CD4-positive, alpha-beta memory T cell (primary cell): ENCODE results near the gene INPP4B. TPM values are rescaled to one million over a fixed set of nuclear protein-coding genes. Genes with fewer than 3 reads are reported as not detected.

Experiments
- CTCF ChIA-PET: fragments of 350-600 bp; sonication (Branson Sonifier 250); formaldehyde crosslinking; loops from one replicate; lab custom pipeline; 2021; ENCODE audit warnings: inconsistent platforms; ENCODE audit not compliant: partially characterized antibody; lab: Charles Lee
- POLR2A ChIA-PET: fragments of 350-600 bp; sonication (Branson Sonifier 250); formaldehyde crosslinking; loops from one replicate; lab custom pipeline; 2021; ENCODE audit not compliant: partially characterized antibody; lab: Charles Lee
- DNase-seq, 5 donors: peaks; one replicate each; pipeline versions ENCODE4 v3.0.0 to v3.0.0-alpha.2; 2020 to 2022; ENCODE audit warnings: mixed read lengths in 1 of 5
- H3K27ac ChIP-seq: one replicate; pipeline ENCODE4 v1.7.0; 2013; ENCODE audit warnings: low read depth, low read length
- H3K27me3 ChIP-seq: 2 replicates; pipeline ENCODE4 v1.7.0; 2013; ENCODE audit warnings: mild to moderate bottlenecking, low read length, moderate library complexity; ENCODE audit not compliant: insufficient read depth
- H3K36me3 ChIP-seq: 2 replicates; pipeline ENCODE4 v1.7.0; 2013; ENCODE audit warnings: mild to moderate bottlenecking, low read length, moderate library complexity; ENCODE audit not compliant: insufficient read depth
- H3K4me1 ChIP-seq: 2 replicates; pipeline ENCODE4 v1.7.0; 2013; ENCODE audit warnings: mild to moderate bottlenecking, low read length, moderate library complexity; ENCODE audit not compliant: insufficient read depth
- H3K4me3 ChIP-seq, 2 donors: one replicate each; pipeline ENCODE4 v1.7.0; 2013; ENCODE audit warnings: low read length in 2 of 2, mild to moderate bottlenecking in 1 of 2
- H3K9me3 ChIP-seq, 2 donors: one replicate each; pipeline ENCODE4 v1.7.0; 2013; ENCODE audit warnings: low read length in 2 of 2, control low read depth in 1 of 2; ENCODE audit not compliant: control insufficient read depth in 1 of 2
- H3K27ac Mint-ChIP-seq, 7 donors: one replicate each; pipeline ENCODE4 v1.8.0; 2020 to 2021; ENCODE audit warnings: mixed read lengths in 7 of 7, mild to moderate bottlenecking in 6 of 7, inconsistent platforms in 3 of 7, moderate library complexity in 3 of 7
- H3K27me3 Mint-ChIP-seq, 2 donors: one replicate each; pipeline ENCODE4 v1.8.0; 2020 to 2021; ENCODE audit warnings: mixed read lengths in 2 of 2
- H3K36me3 Mint-ChIP-seq, 2 donors: one replicate each; pipeline ENCODE4 v1.8.0; 2020 to 2021; ENCODE audit warnings: mixed read lengths in 2 of 2, inconsistent platforms in 1 of 2, mild to moderate bottlenecking in 1 of 2
- H3K4me1 Mint-ChIP-seq, 4 donors: one replicate each; pipeline ENCODE4 v1.8.0; 2020 to 2021; ENCODE audit warnings: mixed read lengths in 4 of 4, mild to moderate bottlenecking in 1 of 4
- H3K4me3 Mint-ChIP-seq, 8 donors: one replicate each; pipeline ENCODE4 v1.8.0; 2020 to 2021; ENCODE audit warnings: mixed read lengths in 8 of 8, mild to moderate bottlenecking in 7 of 8, moderate library complexity in 6 of 8, inconsistent platforms in 3 of 8
- H3K9me3 Mint-ChIP-seq, 8 donors: one replicate each; pipeline ENCODE4 v1.8.0; 2020 to 2021; ENCODE audit warnings: mixed read lengths in 8 of 8, mild to moderate bottlenecking in 5 of 8, inconsistent platforms in 3 of 8, moderate library complexity in 1 of 8
- intact Hi-C: fragments of 100-400 bp; cut with micrococcal nuclease; formaldehyde crosslinking; loops from one replicate; pipeline ENCODE4 v1.15.1; 2023
- polyA plus RNA-seq, 2 donors: library from polyadenylated mRNA; unstranded; fragments of 300-500 nt; fragmentation: Illumina TruSeq; gene quantifications; one replicate each; pipeline ENCODE4 v1.2.3, GENCODE V29; 2021
- total RNA-seq, 2 experiments: library from RNA; stranded (reverse); gene quantifications; one replicate each; pipeline ENCODE4 v1.2.3, GENCODE V29; 2021

INPP4B gene
- total and polyA plus RNA-seq, 4 experiments from 2014 or later = 76.7 to 112 (median 80.8) TPM

- Mint-ChIP-seq H3K9me3 (no peaks in the 10 kb centered on the region), H3K4me1 (peaks cover 31 to 47% (median 37%) of the 10 kb centered on the region in 4 donors), H3K27ac (peak overlapping the region in 2 of 7 donors; percentile 58 to 71), H3K27me3 (no peaks in the 10 kb centered on the region), H3K36me3 (peaks cover 74 to 77% of the 10 kb centered on the region in 2 donors), H3K4me3 (no peak overlapping the region)
- Histone ChIP-seq H3K36me3 (peaks cover 22% of the 10 kb centered on the region), H3K4me3 (no peak overlapping the region), H3K27me3 (no peaks in the 10 kb centered on the region), H3K9me3 (no peaks in the 10 kb centered on the region), H3K4me1 (peaks cover 4% of the 10 kb centered on the region), H3K27ac (no peak overlapping the region)
- ChIA-PET CTCF (interaction anchor here (1.2 to 1.6 kb wide), 2 partner anchors 8 to 9 kb away, joined by 3 read pairs; no protein-coding TSS in a partner anchor), POLR2A (no interaction called here)
- intact Hi-C loops = loop anchor here (2.0 kb wide), 1 partner anchor 14 kb away; no protein-coding TSS in a partner anchor
- DNase-seq = no peak
Observed at GRCh38 chr4:142164767-142165500, 681.2 kb downstream of the INPP4B start.

DNA sequence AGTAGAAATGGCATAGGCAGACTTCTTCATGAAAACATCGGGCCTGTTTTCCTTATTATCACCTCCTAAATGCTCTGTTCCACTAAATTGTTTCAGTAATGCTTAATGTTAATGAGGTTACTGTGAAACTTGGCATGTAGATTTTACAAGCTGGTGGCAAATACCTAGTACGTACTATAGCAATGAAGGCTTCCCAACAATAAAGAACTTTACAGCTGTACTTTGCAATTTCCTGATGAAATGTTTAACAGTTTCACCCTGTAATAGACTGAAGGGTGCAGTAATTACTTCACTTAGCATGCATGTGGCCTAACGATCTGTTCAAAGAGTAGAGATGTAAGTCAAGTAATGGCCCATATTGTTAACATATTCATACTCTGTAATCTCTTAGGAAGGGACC, 685.0 kb downstream of the INPP4B start:
- H3K27ac Mint-ChIP-seq = peak overlapping the region in 2 of 7 donors; percentile 14 to 54
- intact Hi-C loops = no loop called here

GRCh38 chr4:142160509-142160908, 685.6 kb downstream of the INPP4B start:
- peaks cover 0 to 4% (median 0%) of the 10 kb centered on the region in 8 donors for H3K9me3 Mint-ChIP-seq
- peaks cover 1% of the 10 kb centered on the region for H3K4me1 ChIP-seq
- no peak overlapping the region for H3K4me3 ChIP-seq
- ChIA-PET POLR2A (no interaction called here), CTCF (no interaction called here)
- H3K36me3 Mint-ChIP-seq = peaks cover 66 to 81% of the 10 kb centered on the region in 2 donors
- H3K27ac Mint-ChIP-seq = peak overlapping the region in 3 of 7 donors; percentile 15 to 54 (median 46)
- intact Hi-C loops = no loop called here
- peaks cover 29 to 42% (median 37%) of the 10 kb centered on the region in 4 donors for H3K4me1 Mint-ChIP-seq
- H3K4me3 Mint-ChIP-seq = no peak overlapping the region
- no peaks in the 10 kb centered on the region for H3K27me3 ChIP-seq
- no peaks in the 10 kb centered on the region for H3K27me3 Mint-ChIP-seq
- no peaks in the 10 kb centered on the region for H3K9me3 ChIP-seq
- peaks cover 37% of the 10 kb centered on the region for H3K36me3 ChIP-seq
- no peak overlapping the region for H3K27ac ChIP-seq
- DNase-seq = no peak

More for the DNA sequence above, 685.0 kb downstream of the INPP4B start:
- Histone ChIP-seq H3K36me3 (peaks cover 31% of the 10 kb centered on the region), H3K4me1 (no peaks in the 10 kb centered on the region), H3K27me3 (no peaks in the 10 kb centered on the region), H3K4me3 (no peak overlapping the region), H3K27ac (no peak overlapping the region), H3K9me3 (no peaks in the 10 kb centered on the region)
- ChIA-PET CTCF (no interaction called here), POLR2A (no interaction called here)
- Mint-ChIP-seq H3K4me1 (peaks cover 30 to 44% (median 39%) of the 10 kb centered on the region in 4 donors), H3K27me3 (no peaks in the 10 kb centered on the region), H3K9me3 (peaks cover 0 to 4% (median 0%) of the 10 kb centered on the region in 8 donors), H3K4me3 (no peak overlapping the region), H3K36me3 (peaks cover 69 to 81% of the 10 kb centered on the region in 2 donors)
- DNase-seq = no peak

DNA sequence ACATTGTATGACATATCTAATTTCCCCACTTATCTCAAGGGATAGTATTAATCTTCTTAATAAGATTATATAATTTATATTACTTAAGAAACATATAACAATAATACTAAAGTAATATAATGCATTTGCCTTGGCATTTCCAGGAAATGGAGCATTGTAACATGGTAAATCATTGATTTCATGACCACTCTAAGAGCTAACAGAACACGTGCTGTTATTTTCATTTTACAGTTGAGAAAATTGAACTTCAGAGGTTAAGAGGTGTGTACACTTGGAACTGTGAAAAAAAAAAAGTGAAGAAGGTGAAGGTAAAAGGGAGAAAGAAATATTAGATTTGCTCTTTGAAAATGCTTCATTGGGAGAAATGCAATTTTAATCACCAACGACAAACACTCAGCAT, 687.1 kb downstream of the INPP4B start:
- ChIA-PET POLR2A (no interaction called here), CTCF (no interaction called here)
- H3K4me3 Mint-ChIP-seq = no peak overlapping the region
- H3K36me3 Mint-ChIP-seq = peaks cover 66 to 80% of the 10 kb centered on the region in 2 donors
- Histone ChIP-seq H3K9me3 (no peaks in the 10 kb centered on the region), H3K36me3 (peaks cover 39% of the 10 kb centered on the region), H3K4me1 (peaks cover 4% of the 10 kb centered on the region), H3K4me3 (no peak overlapping the region), H3K27ac (no peak overlapping the region), H3K27me3 (no peaks in the 10 kb centered on the region)
- peaks cover 0 to 4% (median 0%) of the 10 kb centered on the region in 8 donors for H3K9me3 Mint-ChIP-seq
- intact Hi-C loops = no loop called here
- peaks cover 26 to 42% (median 35%) of the 10 kb centered on the region in 4 donors for H3K4me1 Mint-ChIP-seq
- no peak overlapping the region for H3K27ac Mint-ChIP-seq
- DNase-seq = no peak
- no peaks in the 10 kb centered on the region for H3K27me3 Mint-ChIP-seq

- peak overlapping the region in 1 of 7 donors; percentile 68 for H3K27ac Mint-ChIP-seq
- CTCF ChIA-PET = interaction anchor here (1.2 kb wide), 1 partner anchor 9 kb away, joined by 3 read pairs; no protein-coding TSS in a partner anchor
Observed at GRCh38 chr4:142156256-142156655, 689.8 kb downstream of the INPP4B start.

GRCh38 chr4:142155347-142155746, 690.8 kb downstream of the INPP4B start:
- peaks cover 26% of the 10 kb centered on the region for H3K36me3 ChIP-seq
- no peak for DNase-seq
- no peak overlapping the region for H3K4me3 Mint-ChIP-seq
- H3K4me3 ChIP-seq = no peak overlapping the region
- intact Hi-C loops = no loop called here
- H3K36me3 Mint-ChIP-seq = peaks cover 51 to 75% of the 10 kb centered on the region in 2 donors
- no peak overlapping the region for H3K27ac Mint-ChIP-seq
- no peak overlapping the region for H3K27ac ChIP-seq
- H3K9me3 Mint-ChIP-seq = peaks cover 0 to 4% (median 0%) of the 10 kb centered on the region in 8 donors
- H3K27me3 Mint-ChIP-seq = no peaks in the 10 kb centered on the region
- ChIA-PET POLR2A (interaction anchor here (1.1 kb wide), 1 partner anchor 8 kb away, joined by 3 read pairs; no protein-coding TSS in a partner anchor), CTCF (interaction anchor here (1.0 kb wide), 1 partner anchor 11 kb away, joined by 3 read pairs; no protein-coding TSS in a partner anchor)
- no peaks in the 10 kb centered on the region for H3K9me3 ChIP-seq
- H3K4me1 ChIP-seq = peaks cover 4% of the 10 kb centered on the region
- H3K27me3 ChIP-seq = no peaks in the 10 kb centered on the region
- peaks cover 29 to 46% (median 37%) of the 10 kb centered on the region in 4 donors for H3K4me1 Mint-ChIP-seq

More at GRCh38 chr4:142156256-142156655, 689.8 kb downstream of the INPP4B start:
- no peak for DNase-seq
- H3K27me3 ChIP-seq = no peaks in the 10 kb centered on the region
- H3K4me1 ChIP-seq = peaks cover 4% of the 10 kb centered on the region
- no peak overlapping the region for H3K4me3 ChIP-seq
- intact Hi-C loops = no loop called here
- Mint-ChIP-seq H3K36me3 (peaks cover 51 to 75% of the 10 kb centered on the region in 2 donors), H3K9me3 (peaks cover 0 to 4% (median 0%) of the 10 kb centered on the region in 8 donors), H3K4me3 (no peak overlapping the region), H3K4me1 (peaks cover 26 to 44% (median 35%) of the 10 kb centered on the region in 4 donors), H3K27me3 (no peaks in the 10 kb centered on the region)
- H3K27ac ChIP-seq = no peak overlapping the region
- no peaks in the 10 kb centered on the region for H3K9me3 ChIP-seq
- peaks cover 34% of the 10 kb centered on the region for H3K36me3 ChIP-seq
- POLR2A ChIA-PET = interaction anchor here (0.5 to 1.1 kb wide), 2 partner anchors 9 to 415 kb away, joined by 3 to 4 read pairs; no protein-coding TSS in a partner anchor

DNA sequence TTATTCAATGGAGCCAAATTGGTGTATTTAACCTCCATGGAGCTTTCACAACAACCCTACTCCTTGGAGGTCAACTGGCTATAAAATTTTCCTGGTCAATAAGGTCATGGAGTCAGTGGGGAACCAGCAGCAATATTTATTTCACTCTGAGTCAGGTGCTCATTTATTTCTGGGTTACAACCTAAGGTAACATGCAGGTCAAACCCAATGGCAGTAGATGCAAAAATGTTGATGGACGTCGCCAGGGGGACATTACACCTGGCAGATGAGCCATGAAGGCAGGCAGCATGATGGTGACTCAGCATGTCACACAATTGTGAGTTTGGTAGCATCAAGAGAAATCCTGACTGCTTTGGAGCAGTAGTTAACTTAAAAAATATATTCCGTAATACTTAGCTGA, 695.6 kb downstream of the INPP4B start:
- CTCF ChIA-PET = no interaction called here
- Mint-ChIP-seq H3K4me1 (peaks cover 34 to 65% (median 51%) of the 10 kb centered on the region in 4 donors), H3K36me3 (peaks cover 64 to 73% of the 10 kb centered on the region in 2 donors)

More for the DNA sequence above, 695.6 kb downstream of the INPP4B start:
- H3K27me3 ChIP-seq = no peaks in the 10 kb centered on the region
- peaks cover 31% of the 10 kb centered on the region for H3K36me3 ChIP-seq
- peaks cover 0 to 4% (median 0%) of the 10 kb centered on the region in 8 donors for H3K9me3 Mint-ChIP-seq
- DNase-seq = no peak
- peaks cover 15% of the 10 kb centered on the region for H3K4me1 ChIP-seq
- no peak overlapping the region for H3K4me3 Mint-ChIP-seq
- peak overlapping the region in 2 of 7 donors; percentile 22 to 30 for H3K27ac Mint-ChIP-seq
- POLR2A ChIA-PET = interaction anchor here (0.8 kb wide), 1 partner anchor 16 kb away, joined by 3 read pairs; no protein-coding TSS in a partner anchor
- H3K9me3 ChIP-seq = no peaks in the 10 kb centered on the region
- intact Hi-C loops = loop anchor here (2.0 kb wide), 1 partner anchor 14 kb away; no protein-coding TSS in a partner anchor
- no peak overlapping the region for H3K27ac ChIP-seq
- H3K27me3 Mint-ChIP-seq = no peaks in the 10 kb centered on the region
- no peak overlapping the region for H3K4me3 ChIP-seq
